GM12878 (cell line): ENCODE data around the gene TRIM71. TPM values are rescaled to one million over a fixed set of nuclear protein-coding genes. Genes with fewer than 3 reads are reported as not detected.

Experiments used
- ATAC-seq: fragments of 200-7000 bp; cut with Tn5 transposase; 3 replicates; pipeline ENCODE4 v1.9.1; 2020; ENCODE audit warnings: mild to moderate bottlenecking, moderate library complexity
- BruUV-seq: library from RNA; stranded (reverse); fragments of 400-500 nt; replicated peaks from 2 replicates; lab custom pipeline; 2021; lab: Mats Ljungman, UMichigan
- CTCF ChIA-PET: fragments of 300-600 bp; sonication (Branson Sonifier 250); formaldehyde crosslinking; extraction: SDS; loops from one replicate; lab custom pipeline; 2021; ENCODE audit warnings: inconsistent platforms; lab: Yijun Ruan, JAX
- POLR2A ChIA-PET: fragments of 350-600 bp; formaldehyde crosslinking; extraction: SDS; loops from one replicate; lab custom pipeline; 2021; ENCODE audit warnings: inconsistent platforms; lab: Charles Lee
- RAD21 ChIA-PET: fragments of 300-600 bp; sonication (Branson Sonifier 250); formaldehyde crosslinking; loops from one replicate; lab custom pipeline; 2023; ENCODE audit warnings: antibody characterized with exemption; ENCODE audit not compliant: unreplicated experiment; lab: Charles Lee
- SMC1A ChIA-PET: fragments of 300-600 bp; sonication (Branson Sonifier 250); formaldehyde crosslinking; loops from one replicate; lab custom pipeline; 2023; ENCODE audit not compliant: unreplicated experiment, uncharacterized antibody; lab: Charles Lee
- DNase-seq: peaks from one replicate; pipeline ENCODE4 v3.0.0-alpha.2; 2011; ENCODE audit warnings: low read depth, low spot score
- FAIRE-seq: peaks from 3 replicates; lab custom pipeline; 2011; peaks lifted over from hg19 to GRCh38; lab: Jason Lieb, UNC
- H2AFZ ChIP-seq: 2 replicates; pipeline ENCODE4 v1.6.0; 2011; ENCODE audit warnings: low read depth, low read length, control low read depth; ENCODE audit not compliant: control insufficient read depth
- H3K27ac ChIP-seq: 2 replicates; pipeline ENCODE4 v1.5.1; 2011; ENCODE audit warnings: control low read depth; ENCODE audit not compliant: control insufficient read depth, insufficient read depth
- H3K27me3 ChIP-seq, 2 experiments: replicated peaks in 1 of 2; 2 replicates each; pipeline versions ENCODE4 v1.6.0 to v1.6.1; 2011; ENCODE audit warnings: low read length in 1 of 2; ENCODE audit not compliant: control insufficient read depth in 2 of 2, insufficient read depth in 2 of 2
- H3K36me3 ChIP-seq, 2 experiments: 2 replicates each; pipeline ENCODE4 v1.5.1; 2011; ENCODE audit warnings: low read length in 1 of 2; ENCODE audit not compliant: control insufficient read depth in 2 of 2, insufficient read depth in 2 of 2
- H3K4me1 ChIP-seq: 2 replicates; pipeline ENCODE4 v1.6.1; 2011; ENCODE audit warnings: mild to moderate bottlenecking, low read length, moderate library complexity, mixed read lengths; ENCODE audit not compliant: control insufficient read depth, insufficient read depth
- H3K4me2 ChIP-seq: 2 replicates; pipeline ENCODE4 v1.6.0; 2011; ENCODE audit warnings: control low read depth; ENCODE audit not compliant: control insufficient read depth, insufficient read depth
- H3K4me3 ChIP-seq: fragments of 200-600 bp; sonication (generic); 2 replicates; pipeline ENCODE4 v1.5.1; 2016
- H3K79me2 ChIP-seq: 2 replicates; pipeline ENCODE4 v1.6.0; 2011; ENCODE audit warnings: low read length; ENCODE audit not compliant: control insufficient read depth, insufficient read depth
- H3K9ac ChIP-seq: 2 replicates; pipeline ENCODE4 v1.8.0; 2011; ENCODE audit warnings: low read length, control low read depth, mixed read lengths; ENCODE audit not compliant: control insufficient read depth, insufficient read depth
- H3K9me3 ChIP-seq: replicated peaks from 3 replicates; pipeline ENCODE4 v1.5.1; 2011; ENCODE audit warnings: mild to moderate bottlenecking, low read length; ENCODE audit not compliant: control insufficient read depth, insufficient read depth
- H4K20me1 ChIP-seq: 2 replicates; pipeline ENCODE4 v1.6.0; 2011; ENCODE audit not compliant: control insufficient read depth, insufficient read depth
- ASH2L ChIP-seq: fragments of 300-600, 200-600 bp; sonication (generic); IDR thresholded peaks from 2 replicates; pipeline ENCODE4 v1.6.1; 2017; ENCODE audit warnings: low read depth, mild to moderate bottlenecking, borderline replicate concordance
- BCL11A ChIP-seq: IDR thresholded peaks from 2 replicates; pipeline ENCODE4 v1.6.1; 2011; ENCODE audit warnings: low read depth, low read length
- BHLHE40 ChIP-seq, 2 experiments: fragments of 450-650 bp in 1 of 2; IDR thresholded peaks; 2 replicates each; pipeline ENCODE4 v1.6.1; 2011 to 2017; ENCODE audit warnings: low read depth in 2 of 2, borderline replicate concordance in 1 of 2, improper control_type of control experiment in 1 of 2, low read length in 1 of 2, mild to moderate bottlenecking in 1 of 2
- JUND ChIP-seq: IDR thresholded peaks from 2 replicates; pipeline ENCODE4 v1.6.1; 2012; ENCODE audit warnings: low read depth, mild to moderate bottlenecking, low read length, improper control_type of control experiment, moderate library complexity
- MXI1 ChIP-seq: fragments of 150-350 bp; IDR thresholded peaks from 2 replicates; pipeline ENCODE4 v1.6.1; 2011; ENCODE audit warnings: low read depth, mild to moderate bottlenecking, inconsistent platforms, low read length, improper control_type of control experiment
- NBN ChIP-seq: fragments of 450-650 bp; IDR thresholded peaks from 2 replicates; pipeline ENCODE4 v1.6.1; 2016
- RAD21 ChIP-seq: IDR thresholded peaks from 2 replicates; pipeline ENCODE4 v1.6.1; 2011; ENCODE audit warnings: mild to moderate bottlenecking, low read depth, low read length, moderate library complexity; ENCODE audit not compliant: insufficient read depth
- RCOR1 ChIP-seq: conservative IDR thresholded peaks from 2 replicates; pipeline ENCODE4 v1.6.1; 2012; ENCODE audit warnings: low read depth, low read length, improper control_type of control experiment
- TAF1 ChIP-seq: IDR thresholded peaks from 2 replicates; pipeline ENCODE4 v1.6.1; 2011; ENCODE audit warnings: mild to moderate bottlenecking, low read depth, low read length, borderline replicate concordance
- TCF12 ChIP-seq: IDR thresholded peaks from 2 replicates; pipeline ENCODE4 v1.6.1; 2011; ENCODE audit warnings: low read depth, mild to moderate bottlenecking, low read length
- TCF3 ChIP-seq: IDR thresholded peaks from 2 replicates; pipeline ENCODE4 v1.6.1; 2012; ENCODE audit warnings: low read depth, mild to moderate bottlenecking, low read length, borderline replicate concordance; ENCODE audit not compliant: insufficient read depth
- WGBS: methylation state at CpG from one replicate; pipeline ENCODE4 v1.1.6; 2016; ENCODE audit warnings: low lambda C conversion rate; ENCODE audit not compliant: insufficient replicate concordance, insufficient coverage; ENCODE audit errors: missing lambda C conversion rate; 5-methylcytosine and 5-hydroxymethylcytosine counted together
- in situ Hi-C: fragments of 300-500 bp; cut with MboI; formaldehyde crosslinking; loops from 9 replicates; pipeline ENCODE4 v1.14.3; 2018; ENCODE audit warnings: mixed read lengths
- intact Hi-C: fragments of 100-400 bp; cut with micrococcal nuclease; formaldehyde crosslinking; loops from one replicate; pipeline ENCODE4 v1.14.2; 2022; ENCODE audit not compliant: unreplicated experiment
- polyA plus RNA-seq, 11 experiments: library from polyadenylated mRNA; depleted of rRNA in 4 of 11; unstranded in 6 of 11; stranded (reverse) in 5 of 11; fragments of >200 nt; fragmentation: Nextera tagmentation in 4 of 11; fragmentation: Illumina TruSeq in 1 of 11; extraction: Ambion mirVana in 4 of 11; extraction: Trizol in 1 of 11; gene quantifications; 1 replicate in 1 of 11; 2 replicates in 10 of 11; pipeline versions ENCODE4 v1.2.1 to v1.2.3, GENCODE V29; 2011 to 2016; ENCODE audit warnings: inconsistent platforms in 2 of 11, missing spikeins in 2 of 11, low read depth in 1 of 11
- total RNA-seq, 4 experiments: library from RNA; depleted of rRNA in 3 of 4; stranded (reverse); fragments of >200 nt in 3 of 4; fragmentation: Illumina TruSeq in 1 of 4; extraction: Trizol in 1 of 4; gene quantifications; 2 replicates each; pipeline versions ENCODE4 v1.2.1 to v1.2.3, GENCODE V29; 2013 to 2021
- TF ChIP-seq, protein P1 (sequence below): fragments of 450-650 bp; conservative IDR thresholded peaks from 2 replicates; pipeline ENCODE4 v1.6.1; 2017; ENCODE audit warnings: mild to moderate bottlenecking, moderate library complexity

Gene TRIM71
- total and polyA plus RNA-seq, 10 of the 15 experiments (the other 5 are each of a cell fraction or from before 2014, with no cell fraction given), result 0.02 to 1.8 (median 0.16) TPM

- SMC1A ChIA-PET, result interaction anchor here (0.9 to 1.5 kb wide), 4 partner anchors 10 to 101 kb away, joined by 3 to 9 read pairs (median 4); no protein-coding TSS in a partner anchor
- in situ Hi-C loops, result no loop called here
Measured at GRCh38 chr3:32892625-32893598, 75.1 kb downstream of the TRIM71 start.

GRCh38 chr3:32894977-32895376 is 77.2 kb downstream of the TRIM71 start:
- ChIA-PET CTCF (interaction anchor here (1.3 kb wide), 1 partner anchor 163 kb away, joined by 3 read pairs; no protein-coding TSS in a partner anchor), POLR2A (no interaction called here), RAD21 (no interaction called here), SMC1A (no interaction called here)
- DNase-seq (no peak), ATAC-seq (no peak), FAIRE-seq (no peak)
- H3K36me3 ChIP-seq, result no peaks in the 10 kb centered on the region
- no peaks in the 10 kb centered on the region for H3K9me3 ChIP-seq
- no peaks in the 10 kb centered on the region for H4K20me1 ChIP-seq
- 17% methylated on average over 2 of the region's 2 CpGs for WGBS
- H3K4me1 ChIP-seq, result no peaks in the 10 kb centered on the region
- BruUV-seq, result no TSS peak
- no peak overlapping the region for H3K4me3 ChIP-seq
- H3K27ac ChIP-seq, result no peak overlapping the region
- H3K4me2 ChIP-seq, result no peak overlapping the region
- TF ChIP-seq BCL11A, result no peak
- TF ChIP-seq, protein P1, sequence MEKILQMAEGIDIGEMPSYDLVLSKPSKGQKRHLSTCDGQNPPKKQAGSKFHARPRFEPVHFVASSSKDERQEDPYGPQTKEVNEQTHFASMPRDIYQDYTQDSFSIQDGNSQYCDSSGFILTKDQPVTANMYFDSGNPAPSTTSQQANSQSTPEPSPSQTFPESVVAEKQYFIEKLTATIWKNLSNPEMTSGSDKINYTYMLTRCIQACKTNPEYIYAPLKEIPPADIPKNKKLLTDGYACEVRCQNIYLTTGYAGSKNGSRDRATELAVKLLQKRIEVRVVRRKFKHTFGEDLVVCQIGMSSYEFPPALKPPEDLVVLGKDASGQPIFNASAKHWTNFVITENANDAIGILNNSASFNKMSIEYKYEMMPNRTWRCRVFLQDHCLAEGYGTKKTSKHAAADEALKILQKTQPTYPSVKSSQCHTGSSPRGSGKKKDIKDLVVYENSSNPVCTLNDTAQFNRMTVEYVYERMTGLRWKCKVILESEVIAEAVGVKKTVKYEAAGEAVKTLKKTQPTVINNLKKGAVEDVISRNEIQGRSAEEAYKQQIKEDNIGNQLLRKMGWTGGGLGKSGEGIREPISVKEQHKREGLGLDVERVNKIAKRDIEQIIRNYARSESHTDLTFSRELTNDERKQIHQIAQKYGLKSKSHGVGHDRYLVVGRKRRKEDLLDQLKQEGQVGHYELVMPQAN, result no peak
- no peak overlapping the region for H3K9ac ChIP-seq
- no peaks in the 10 kb centered on the region for H3K79me2 ChIP-seq
- intact Hi-C loops (no loop called here), in situ Hi-C loops (no loop called here)
- H3K27me3 ChIP-seq, result no peaks in the 10 kb centered on the region
- no peak overlapping the region for H2AFZ ChIP-seq

More at GRCh38 chr3:32892625-32893598, 75.1 kb downstream of the TRIM71 start:
- H4K20me1 ChIP-seq, result no peaks in the 10 kb centered on the region
- no peaks in the 10 kb centered on the region for H3K36me3 ChIP-seq
- H3K9ac ChIP-seq, result no peak overlapping the region
- H3K79me2 ChIP-seq, result no peaks in the 10 kb centered on the region
- H3K27ac ChIP-seq, result no peak overlapping the region
- ATAC-seq (no peak), DNase-seq (no peak), FAIRE-seq (no peak)
- H3K9me3 ChIP-seq, result no peaks in the 10 kb centered on the region
- ChIA-PET POLR2A (interaction anchor here (0.6 to 1.3 kb wide), 2 partner anchors 10 to 194 kb away, joined by 3 read pairs; no protein-coding TSS in a partner anchor), RAD21 (interaction anchor here (1.4 kb wide), 1 partner anchor 10 kb away, joined by 5 read pairs; no protein-coding TSS in a partner anchor), CTCF (interaction anchor here (0.9 to 1.0 kb wide), 4 partner anchors 8 to 35 kb away, joined by 3 to 4 read pairs (median 4); no protein-coding TSS in a partner anchor)
- H2AFZ ChIP-seq, result no peak overlapping the region
- peaks cover 13% of the 10 kb centered on the region; the same call in 1 of the 2 replicates for H3K4me1 ChIP-seq
- BruUV-seq, result no TSS peak
- intact Hi-C loops, result no loop called here
- H3K4me3 ChIP-seq, result no peak overlapping the region
- H3K27me3 ChIP-seq, result no peaks in the 10 kb centered on the region
- 40% methylated on average over 8 of the region's 8 CpGs for WGBS
- H3K4me2 ChIP-seq, result no peak overlapping the region
- TF ChIP-seq TCF3, result no peak
- TF ChIP-seq MXI1, result no peak
- TF ChIP-seq TCF12, result no peak
- no peak for TF ChIP-seq ASH2L
- TF ChIP-seq NBN, result no peak
- no peak for TF ChIP-seq BHLHE40 (IDR thresholded peaks at IDR 0.05; ENCODE audit: borderline replicate concordance in 1 of 2, low read depth in 2 of 2, low read length in 1 of 2)
- TF ChIP-seq TAF1, result no peak
- TF ChIP-seq JUND, result no peak
- no peak for TF ChIP-seq RAD21
- no peak for TF ChIP-seq RCOR1
